NB4 (cell line): ENCODE measurements around the gene PKNOX2.

Experiments used
- DNase-seq: peaks from one replicate; pipeline ENCODE4 v3.0.0; 2010; ENCODE audit warnings: low read depth
- H3K4me3 ChIP-seq: one replicate; pipeline ENCODE4 v1.5.1; 2011; ENCODE audit warnings: mild to moderate bottlenecking, low read depth, low read length, moderate library complexity
- MYC ChIP-seq: IDR thresholded peaks from 2 replicates; pipeline ENCODE4 v1.6.1; 2011; ENCODE audit warnings: low read depth, low read length
- POLR2A ChIP-seq: IDR thresholded peaks from 2 replicates; pipeline ENCODE4 v1.6.1; 2011; ENCODE audit warnings: mild to moderate bottlenecking; ENCODE audit not compliant: insufficient read length; ENCODE audit errors: extremely low read depth
- TF ChIP-seq, protein P1 (sequence below): IDR thresholded peaks from one replicate; pipeline ENCODE4 v1.5.1; 2012; ENCODE audit warnings: low read depth, low read length
- TF ChIP-seq, protein P2 (sequence below): IDR thresholded peaks from 2 replicates; pipeline ENCODE4 v1.6.1; 2011; ENCODE audit warnings: low read depth, low read length

PKNOX2 gene

DNA sequence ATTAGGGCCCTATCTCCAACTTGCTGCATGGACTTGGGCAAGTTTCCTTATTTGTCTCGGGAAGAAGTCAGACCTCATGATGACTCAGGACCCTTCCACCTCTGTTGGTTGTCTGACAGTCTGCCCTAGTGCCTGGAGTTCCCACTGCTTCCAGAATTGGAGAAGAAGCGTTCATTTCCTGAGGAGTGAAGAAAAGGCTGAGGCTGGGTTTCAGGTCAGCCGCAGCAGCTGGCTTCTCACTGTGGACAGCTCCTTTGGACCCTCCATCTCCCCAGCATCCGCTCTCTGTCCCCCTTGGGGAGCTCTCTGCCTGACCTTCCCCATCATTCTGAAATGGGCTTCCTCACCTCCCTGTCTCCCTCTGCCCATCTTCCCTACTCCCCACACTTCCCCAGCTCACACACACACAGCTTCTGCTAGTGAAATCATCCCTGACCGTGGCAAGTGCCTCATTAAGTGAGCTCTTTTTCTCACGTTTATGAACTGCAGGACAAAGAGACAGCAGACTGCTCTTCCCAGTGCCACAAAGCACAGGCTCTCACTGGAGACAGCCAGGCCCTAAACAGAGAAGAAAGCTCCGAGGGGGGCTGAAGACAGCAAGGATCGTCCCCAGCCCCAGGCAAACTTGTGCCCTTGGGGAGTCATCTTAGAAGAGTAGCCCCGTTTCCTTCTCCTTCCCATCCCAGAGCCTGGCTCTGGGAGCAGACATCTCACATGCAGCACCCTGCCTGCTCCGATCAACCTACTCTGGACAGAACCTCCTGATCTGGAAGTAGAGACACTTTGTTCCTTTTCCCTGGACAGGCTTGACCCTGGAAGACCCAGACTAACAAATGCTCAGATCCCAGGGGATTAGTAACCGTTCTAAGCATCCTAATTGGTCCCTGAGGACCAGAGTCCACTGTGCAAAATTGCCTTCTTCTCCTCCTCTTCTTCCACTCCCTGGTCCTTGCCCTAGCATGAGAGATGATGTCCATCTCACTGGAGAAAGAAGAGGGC, 173.6 kb downstream of the PKNOX2 start:
- no peak for DNase-seq
- H3K4me3 ChIP-seq: no peak overlapping the region
- no peak for TF ChIP-seq POLR2A
- TF ChIP-seq, protein P1, sequence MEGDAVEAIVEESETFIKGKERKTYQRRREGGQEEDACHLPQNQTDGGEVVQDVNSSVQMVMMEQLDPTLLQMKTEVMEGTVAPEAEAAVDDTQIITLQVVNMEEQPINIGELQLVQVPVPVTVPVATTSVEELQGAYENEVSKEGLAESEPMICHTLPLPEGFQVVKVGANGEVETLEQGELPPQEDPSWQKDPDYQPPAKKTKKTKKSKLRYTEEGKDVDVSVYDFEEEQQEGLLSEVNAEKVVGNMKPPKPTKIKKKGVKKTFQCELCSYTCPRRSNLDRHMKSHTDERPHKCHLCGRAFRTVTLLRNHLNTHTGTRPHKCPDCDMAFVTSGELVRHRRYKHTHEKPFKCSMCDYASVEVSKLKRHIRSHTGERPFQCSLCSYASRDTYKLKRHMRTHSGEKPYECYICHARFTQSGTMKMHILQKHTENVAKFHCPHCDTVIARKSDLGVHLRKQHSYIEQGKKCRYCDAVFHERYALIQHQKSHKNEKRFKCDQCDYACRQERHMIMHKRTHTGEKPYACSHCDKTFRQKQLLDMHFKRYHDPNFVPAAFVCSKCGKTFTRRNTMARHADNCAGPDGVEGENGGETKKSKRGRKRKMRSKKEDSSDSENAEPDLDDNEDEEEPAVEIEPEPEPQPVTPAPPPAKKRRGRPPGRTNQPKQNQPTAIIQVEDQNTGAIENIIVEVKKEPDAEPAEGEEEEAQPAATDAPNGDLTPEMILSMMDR: no peak

DNA sequence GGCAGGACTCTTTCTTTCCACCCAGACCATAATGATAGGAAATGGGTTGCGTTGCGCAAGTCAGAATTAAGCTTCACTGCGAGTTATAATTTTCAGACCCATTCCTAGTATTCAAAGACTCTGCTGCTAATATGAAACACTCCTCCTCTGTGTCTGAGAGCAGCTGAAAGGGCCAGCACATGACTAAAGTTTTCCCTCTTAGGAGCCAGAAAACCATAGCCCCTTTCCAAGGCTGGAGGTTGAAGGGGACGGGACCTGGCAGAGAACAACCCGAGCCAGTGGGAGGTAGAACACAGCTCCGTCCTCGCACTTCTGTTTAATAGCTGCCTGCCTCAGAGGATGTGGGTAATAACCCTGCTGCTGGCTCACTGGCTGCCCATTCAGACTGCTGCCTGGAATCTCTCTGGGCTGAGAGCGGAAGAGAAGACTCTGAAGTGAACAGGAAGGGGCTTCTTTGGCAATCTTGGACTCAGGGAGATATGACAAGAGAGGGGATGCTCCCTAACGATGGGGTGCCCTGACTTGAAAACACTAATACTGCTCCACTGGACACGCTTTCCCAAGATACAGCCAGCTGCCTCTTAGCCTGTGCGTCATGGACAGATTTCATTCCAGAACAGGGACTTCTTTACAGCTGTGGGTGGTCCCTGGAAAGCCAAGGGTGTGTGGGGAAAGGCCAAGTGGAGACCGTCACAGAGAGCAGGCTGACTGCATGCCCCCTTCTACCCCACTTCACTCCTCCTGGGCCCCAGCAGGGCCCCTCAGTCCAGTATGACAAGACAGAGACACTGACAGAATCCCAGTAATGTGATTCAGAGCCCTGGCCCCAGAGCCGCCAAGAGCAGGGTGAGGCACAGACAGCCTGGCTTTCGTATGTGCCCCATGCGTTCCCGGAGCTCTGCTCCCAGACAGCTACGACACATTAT, 174.6 kb downstream of the PKNOX2 start:
- DNase-seq: peak; percentile 44
- H3K4me3 ChIP-seq: no peak overlapping the region
- no peak for TF ChIP-seq MYC
- TF ChIP-seq, protein P1: no peak
- no peak for TF ChIP-seq POLR2A
- TF ChIP-seq, protein P2, sequence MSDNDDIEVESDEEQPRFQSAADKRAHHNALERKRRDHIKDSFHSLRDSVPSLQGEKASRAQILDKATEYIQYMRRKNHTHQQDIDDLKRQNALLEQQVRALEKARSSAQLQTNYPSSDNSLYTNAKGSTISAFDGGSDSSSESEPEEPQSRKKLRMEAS: no peak

DNA sequence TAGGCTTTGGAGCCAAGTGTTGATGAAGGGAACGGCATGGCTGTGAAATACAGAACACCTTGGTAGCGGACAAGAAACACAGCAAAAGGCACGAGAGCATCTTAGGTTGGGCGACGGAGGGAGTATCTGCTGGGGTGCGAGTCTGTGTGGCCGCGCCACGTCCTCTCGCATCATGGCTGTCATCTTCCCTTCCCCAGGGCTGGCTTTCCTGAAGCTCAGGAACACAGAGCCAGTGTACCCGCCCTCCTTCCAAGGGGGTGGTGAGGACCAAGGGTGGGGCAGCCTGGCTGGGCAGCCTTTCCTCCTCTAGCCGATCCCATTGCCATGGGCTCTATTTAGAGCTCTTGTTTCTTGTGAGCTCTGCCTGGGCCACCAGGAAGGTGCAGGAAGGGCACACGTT, 177.1 kb downstream of the PKNOX2 start:
- DNase-seq: no peak
- no peak overlapping the region for H3K4me3 ChIP-seq
- TF ChIP-seq POLR2A (no peak), MYC (no peak)
- TF ChIP-seq, protein P1: no peak

DNA sequence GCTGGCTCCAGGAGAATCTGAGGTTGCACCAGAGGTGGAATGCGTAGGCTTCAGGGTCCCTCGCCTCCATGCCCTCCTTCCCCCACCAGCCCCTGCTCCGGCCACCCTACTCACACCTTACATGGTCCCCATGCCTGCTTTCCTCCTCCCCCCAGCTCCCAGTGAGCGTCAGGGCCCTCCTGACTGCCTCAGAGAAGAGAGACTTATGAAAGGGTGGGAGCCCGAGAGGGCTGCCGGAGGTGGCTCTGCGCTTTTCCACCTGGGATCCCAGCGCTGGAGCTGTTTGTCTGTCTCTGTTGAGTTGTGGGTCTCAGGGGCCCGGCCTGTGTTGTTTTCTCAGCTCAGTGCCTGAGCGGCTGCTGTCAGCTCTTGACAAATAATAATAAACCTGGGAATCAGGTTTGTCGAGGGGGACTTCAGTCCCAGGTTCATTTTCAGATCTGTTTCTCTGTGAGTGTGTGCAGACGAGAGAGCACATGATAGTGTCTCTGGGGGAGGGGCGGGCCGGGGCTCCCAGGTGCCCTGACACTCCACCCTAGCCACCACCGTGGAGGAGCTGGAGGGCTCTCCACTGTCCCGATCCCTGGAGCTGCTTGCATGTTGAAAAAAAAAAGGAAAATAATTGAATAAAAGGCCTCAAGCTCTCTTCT, 177.9 kb downstream of the PKNOX2 start:
- TF ChIP-seq, protein P1: no peak
- TF ChIP-seq MYC (no peak), POLR2A (no peak)
- TF ChIP-seq, protein P2: no peak
- DNase-seq: no peak
- no peak overlapping the region for H3K4me3 ChIP-seq

DNA sequence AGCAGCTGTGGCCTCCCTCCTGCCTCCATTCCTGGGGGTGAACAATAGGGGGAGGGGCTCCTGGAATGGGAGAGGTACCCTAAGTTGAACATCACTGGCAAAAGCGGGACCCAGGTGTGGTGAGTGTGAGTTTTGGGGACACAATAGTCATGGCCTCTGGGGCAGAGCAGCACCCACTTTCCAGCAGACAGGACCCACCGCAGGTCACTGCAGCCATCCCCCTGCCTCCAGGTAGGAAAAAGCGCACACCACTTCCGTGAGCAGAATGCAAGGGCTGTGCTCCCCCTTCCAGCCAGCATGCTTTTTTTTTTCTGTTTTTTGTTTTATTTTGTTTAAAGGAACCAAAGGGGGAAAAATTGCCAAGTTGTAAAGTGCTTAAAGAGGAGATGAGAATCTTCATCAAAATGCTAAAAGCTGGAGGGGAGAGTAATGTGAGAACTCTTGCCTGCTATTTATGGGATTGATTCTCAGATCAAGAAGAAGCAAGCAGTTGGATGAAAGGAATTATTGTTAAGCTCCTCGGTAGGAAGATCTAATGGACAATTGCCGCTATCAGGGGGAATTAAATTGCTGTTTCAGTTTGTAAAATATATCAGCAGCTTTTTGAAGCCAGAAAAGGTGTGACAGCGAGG, 178.7 kb downstream of the PKNOX2 start:
- no peak for DNase-seq
- H3K4me3 ChIP-seq: no peak overlapping the region
- TF ChIP-seq POLR2A (no peak), MYC (no peak)
- TF ChIP-seq, protein P1: no peak
- TF ChIP-seq, protein P2: no peak
